ENCODE measurements around the gene ADCY3. TPM values are rescaled to one million over a fixed set of nuclear protein-coding genes. Genes with fewer than 3 reads are reported as not detected.

Gene ADCY3
- total and polyA plus RNA-seq, 8 donors, result 5.2 to 339 (median 24.2) TPM

GRCh38 chr2:24787532-24787931, 132.5 kb downstream of the ADCY3 start:
- intact Hi-C loops (cut with DNase I; ENCODE audit: low total_unique reads), result no loop called here
- TF ChIP-seq POLR2A (IDR thresholded peaks at IDR 0.05) (no peak), POLR2AphosphoS5 (IDR thresholded peaks at IDR 0.05) (no peak)
- WGBS, 5 donors, result 66 to 89% (median 82%) methylated on average over 2 of the region's 2 CpGs
- H3K27me3 ChIP-seq, result no peaks in the 10 kb centered on the region
- H3K27ac ChIP-seq, result no peak overlapping the region
- H3K4me3 ChIP-seq, result no peak overlapping the region
- no peaks in the 10 kb centered on the region for H3K9me3 ChIP-seq
- DNase-seq, result no peak
- peaks cover 0 to 12% (median 8%) of the 10 kb centered on the region in 4 donors for H3K4me1 ChIP-seq
- peaks cover 0 to 18% (median 12%) of the 10 kb centered on the region in 4 donors for H3K36me3 ChIP-seq

GRCh38 chr2:24785671-24786321, 134.2 kb downstream of the ADCY3 start:
- Histone ChIP-seq H3K27ac (no peak overlapping the region), H3K4me3 (no peak overlapping the region), H3K27me3 (no peaks in the 10 kb centered on the region), H3K4me1 (no peaks in the 10 kb centered on the region), H3K36me3 (peaks cover 0 to 18% (median 12%) of the 10 kb centered on the region in 4 donors), H3K9me3 (no peaks in the 10 kb centered on the region)
- no peak for TF ChIP-seq POLR2AphosphoS5 (IDR thresholded peaks at IDR 0.05)
- 84 to 89% (median 86%) methylated on average over 6 of the region's 6 CpGs for WGBS, 5 donors
- DNase-seq, result peak in 1 of 2 donors; percentile 30
- intact Hi-C loops (cut with DNase I; ENCODE audit: low total_unique reads), result no loop called here

- TF ChIP-seq POLR2AphosphoS5 (IDR thresholded peaks at IDR 0.05) (no peak), POLR2A (IDR thresholded peaks at IDR 0.05) (no peak), CTCF (IDR thresholded peaks at IDR 0.05) (no peak), EP300 (IDR thresholded peaks at IDR 0.05) (no peak)
- no peak overlapping the region for H3K27ac ChIP-seq
- no peak overlapping the region for H3K4me3 ChIP-seq
- intact Hi-C loops (cut with DNase I; ENCODE audit: low total_unique reads), result no loop called here
- H3K27me3 ChIP-seq, result no peaks in the 10 kb centered on the region
- H3K4me1 ChIP-seq, result no peaks in the 10 kb centered on the region
- H3K36me3 ChIP-seq, result no peaks in the 10 kb centered on the region
- H3K9me3 ChIP-seq, result no peaks in the 10 kb centered on the region
- no peak for DNase-seq
- 86 to 95% (median 90%) methylated on average over 3 of the region's 3 CpGs for WGBS, 5 donors
Measured at GRCh38 chr2:24783641-24784040, 136.4 kb downstream of the ADCY3 start.

- intact Hi-C loops (cut with DNase I; ENCODE audit: low total_unique reads), result no loop called here
- no peaks in the 10 kb centered on the region for H3K27me3 ChIP-seq
- H3K27ac ChIP-seq, result no peak overlapping the region
- WGBS, 5 donors, result 52 to 75% (median 58%) methylated on average over 2 of the region's 2 CpGs
- peak in 1 of 3 donors; percentile 16 for TF ChIP-seq POLR2AphosphoS5 (IDR thresholded peaks at IDR 0.05)
- TF ChIP-seq CTCF (IDR thresholded peaks at IDR 0.05), result no peak
- TF ChIP-seq EP300 (IDR thresholded peaks at IDR 0.05), result no peak
- no peak for TF ChIP-seq POLR2A (IDR thresholded peaks at IDR 0.05)
- no peak overlapping the region for H3K4me3 ChIP-seq
- H3K4me1 ChIP-seq, result no peaks in the 10 kb centered on the region
- H3K36me3 ChIP-seq, result no peaks in the 10 kb centered on the region
- DNase-seq, result peak in 1 of 2 donors; percentile 59
- no peaks in the 10 kb centered on the region for H3K9me3 ChIP-seq
Measured at GRCh38 chr2:24779116-24779515, 140.9 kb downstream of the ADCY3 start.

- 69 to 84% (median 74%) methylated on average over 3 of the region's 3 CpGs for WGBS, 5 donors
- Histone ChIP-seq H3K4me1 (no peaks in the 10 kb centered on the region), H3K36me3 (peaks cover 5 to 14% (median 13%) of the 10 kb centered on the region in 4 donors), H3K27ac (no peak overlapping the region), H3K4me3 (no peak overlapping the region), H3K27me3 (no peaks in the 10 kb centered on the region), H3K9me3 (no peaks in the 10 kb centered on the region)
- no peak for DNase-seq
- no peak for TF ChIP-seq CTCF (IDR thresholded peaks at IDR 0.05)
- TF ChIP-seq EP300 (IDR thresholded peaks at IDR 0.05), result no peak
- TF ChIP-seq POLR2AphosphoS5 (IDR thresholded peaks at IDR 0.05), result no peak
- TF ChIP-seq POLR2A (IDR thresholded peaks at IDR 0.05), result no peak
- intact Hi-C loops (cut with DNase I; ENCODE audit: low total_unique reads), result no loop called here
Measured at GRCh38 chr2:24774373-24774772, 145.7 kb downstream of the ADCY3 start.
